HFFc6 (cell line): ENCODE data around the gene ACP1. TPM values are rescaled to one million over a fixed set of nuclear protein-coding genes. Genes with fewer than 3 reads are reported as not detected.

Experiments used
- DNase-seq: peaks from one replicate; pipeline ENCODE4 v3.0.0-alpha.2; 2018
- H3K27ac Mint-ChIP-seq: 2 replicates; pipeline ENCODE4 v1.8.0; 2020; ENCODE audit warnings: mild to moderate bottlenecking, mixed read lengths
- H3K27me3 Mint-ChIP-seq: 2 replicates; pipeline ENCODE4 v1.8.0; 2021; ENCODE audit warnings: mild to moderate bottlenecking, moderate library complexity, mixed read lengths; ENCODE audit not compliant: insufficient read depth
- H3K36me3 Mint-ChIP-seq: 2 replicates; pipeline ENCODE4 v1.8.0; 2021; ENCODE audit warnings: low read depth, mixed read lengths
- H3K4me1 Mint-ChIP-seq: 2 replicates; pipeline ENCODE4 v1.8.0; 2020; ENCODE audit warnings: low read depth, mixed read lengths
- H3K4me3 Mint-ChIP-seq: 2 replicates; pipeline ENCODE4 v1.8.0; 2020; ENCODE audit warnings: mild to moderate bottlenecking, moderate library complexity, mixed read lengths
- H3K9me3 Mint-ChIP-seq: 2 replicates; pipeline ENCODE4 v1.8.0; 2020; ENCODE audit warnings: mild to moderate bottlenecking, mixed read lengths
- total RNA-seq, 6 experiments: library from RNA; stranded (reverse); fragmentation: NEBNext Ultra II Directional; extraction: Animal tissue kit (Norgen Biotek cat#: 25700); gene quantifications; 2 replicates in 1 of 6; 3 replicates in 5 of 6; pipeline ENCODE4 v1.2.3, GENCODE V29; 2021
- TF ChIP-seq, protein P1 (sequence below): fragments of 200-600 bp; sonication (generic); IDR thresholded peaks from 2 replicates; pipeline ENCODE4 v1.5.0; 2021; ENCODE audit warnings: antibody characterized with exemption, mild to moderate bottlenecking

The ACP1 gene
- total RNA-seq, 6 experiments from 2014 or later, result 83.4 to 95.3 (median 89.2) TPM

DNA sequence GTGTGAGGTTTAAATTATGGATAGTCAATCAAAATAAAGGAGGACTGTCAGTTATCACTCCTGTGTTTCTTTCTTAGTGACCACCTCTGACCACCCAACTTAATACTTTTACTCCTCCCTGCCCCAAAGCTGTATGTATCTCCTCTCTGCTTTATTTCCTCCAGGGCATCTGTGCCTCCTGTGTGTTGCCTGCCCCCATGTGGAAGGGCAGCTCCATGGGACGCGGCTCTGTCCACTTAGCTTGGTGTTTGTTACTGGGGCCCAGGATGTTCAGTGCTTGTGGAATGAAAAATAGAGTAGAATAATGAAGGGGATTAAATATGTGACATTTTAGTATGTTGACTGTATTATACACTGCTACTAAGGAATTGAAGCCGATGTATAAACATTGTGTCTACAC lies 9.8 kb downstream of the ACP1 start:
- no peak overlapping the region for H3K4me3 Mint-ChIP-seq
- no peak for DNase-seq
- no peak overlapping the region for H3K27ac Mint-ChIP-seq
- TF ChIP-seq, protein P1, sequence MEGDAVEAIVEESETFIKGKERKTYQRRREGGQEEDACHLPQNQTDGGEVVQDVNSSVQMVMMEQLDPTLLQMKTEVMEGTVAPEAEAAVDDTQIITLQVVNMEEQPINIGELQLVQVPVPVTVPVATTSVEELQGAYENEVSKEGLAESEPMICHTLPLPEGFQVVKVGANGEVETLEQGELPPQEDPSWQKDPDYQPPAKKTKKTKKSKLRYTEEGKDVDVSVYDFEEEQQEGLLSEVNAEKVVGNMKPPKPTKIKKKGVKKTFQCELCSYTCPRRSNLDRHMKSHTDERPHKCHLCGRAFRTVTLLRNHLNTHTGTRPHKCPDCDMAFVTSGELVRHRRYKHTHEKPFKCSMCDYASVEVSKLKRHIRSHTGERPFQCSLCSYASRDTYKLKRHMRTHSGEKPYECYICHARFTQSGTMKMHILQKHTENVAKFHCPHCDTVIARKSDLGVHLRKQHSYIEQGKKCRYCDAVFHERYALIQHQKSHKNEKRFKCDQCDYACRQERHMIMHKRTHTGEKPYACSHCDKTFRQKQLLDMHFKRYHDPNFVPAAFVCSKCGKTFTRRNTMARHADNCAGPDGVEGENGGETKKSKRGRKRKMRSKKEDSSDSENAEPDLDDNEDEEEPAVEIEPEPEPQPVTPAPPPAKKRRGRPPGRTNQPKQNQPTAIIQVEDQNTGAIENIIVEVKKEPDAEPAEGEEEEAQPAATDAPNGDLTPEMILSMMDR, result no peak
- H3K4me1 Mint-ChIP-seq, result peaks cover 16% of the 10 kb centered on the region
- no peaks in the 10 kb centered on the region for H3K9me3 Mint-ChIP-seq
- no peaks in the 10 kb centered on the region; the same call in 1 of the 2 replicates for H3K27me3 Mint-ChIP-seq
- peaks cover 25% of the 10 kb centered on the region for H3K36me3 Mint-ChIP-seq

DNA sequence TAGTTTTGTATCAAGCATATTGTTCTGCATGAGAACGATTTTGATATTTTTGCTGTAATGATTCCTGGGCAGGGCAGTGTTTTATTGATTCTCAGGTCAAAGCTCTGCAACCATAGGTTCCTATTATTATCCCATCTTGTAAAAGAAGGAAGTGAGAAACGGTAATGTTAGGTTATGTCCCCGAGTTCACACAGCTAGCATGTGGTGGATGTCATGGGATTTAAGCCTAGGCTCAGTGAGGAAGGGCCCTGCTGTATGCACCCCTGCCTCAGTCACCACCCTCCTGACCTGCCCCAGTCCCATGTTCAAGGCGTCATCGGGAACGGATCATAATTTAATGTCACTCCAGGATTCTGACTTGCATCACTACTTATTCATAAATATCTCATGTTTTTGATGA lies 10.7 kb downstream of the ACP1 start:
- Mint-ChIP-seq H3K9me3 (no peaks in the 10 kb centered on the region), H3K4me1 (peaks cover 7% of the 10 kb centered on the region; the same call in 1 of the 2 replicates), H3K36me3 (peaks cover 25% of the 10 kb centered on the region), H3K27me3 (no peaks in the 10 kb centered on the region; the same call in 1 of the 2 replicates), H3K4me3 (no peak overlapping the region), H3K27ac (no peak overlapping the region)
- DNase-seq, result no peak
- TF ChIP-seq, protein P1, result no peak

DNA sequence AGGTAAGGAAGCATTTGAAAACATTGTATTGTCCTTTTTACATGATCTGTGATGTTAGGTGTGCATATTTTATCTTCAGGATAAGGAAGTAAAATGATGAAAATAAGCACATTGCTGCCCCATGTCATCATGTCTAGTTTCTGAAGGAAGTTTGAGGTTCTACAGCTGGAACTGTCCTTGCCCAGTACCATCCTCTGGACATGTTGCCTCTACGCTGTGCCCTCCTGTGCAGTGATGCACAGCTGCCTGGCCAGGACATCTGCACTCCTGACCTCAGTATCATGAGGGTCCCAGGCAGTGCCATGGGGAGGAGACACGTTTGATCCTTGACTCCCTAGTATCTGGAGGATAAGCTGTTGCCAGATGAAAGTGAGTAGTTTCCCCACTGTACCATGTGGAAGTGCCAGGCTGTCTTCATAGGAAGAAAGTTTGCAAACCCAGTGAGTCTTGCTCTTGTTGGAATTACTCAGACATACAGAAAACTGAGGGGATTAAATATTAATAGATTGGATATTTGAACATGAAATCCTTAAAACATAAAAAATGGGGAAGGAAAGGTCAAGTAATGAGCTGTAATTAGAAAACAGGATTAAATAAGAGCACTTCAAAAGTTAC lies 13.7 kb downstream of the ACP1 start:
- H3K27me3 Mint-ChIP-seq, result no peaks in the 10 kb centered on the region; the same call in 1 of the 2 replicates
- no peak for DNase-seq
- peaks cover 4% of the 10 kb centered on the region for H3K4me1 Mint-ChIP-seq
- no peak overlapping the region for H3K27ac Mint-ChIP-seq
- H3K4me3 Mint-ChIP-seq, result no peak overlapping the region
- peaks cover 18% of the 10 kb centered on the region for H3K36me3 Mint-ChIP-seq
- TF ChIP-seq, protein P1, result no peak
- H3K9me3 Mint-ChIP-seq, result no peaks in the 10 kb centered on the region

DNA sequence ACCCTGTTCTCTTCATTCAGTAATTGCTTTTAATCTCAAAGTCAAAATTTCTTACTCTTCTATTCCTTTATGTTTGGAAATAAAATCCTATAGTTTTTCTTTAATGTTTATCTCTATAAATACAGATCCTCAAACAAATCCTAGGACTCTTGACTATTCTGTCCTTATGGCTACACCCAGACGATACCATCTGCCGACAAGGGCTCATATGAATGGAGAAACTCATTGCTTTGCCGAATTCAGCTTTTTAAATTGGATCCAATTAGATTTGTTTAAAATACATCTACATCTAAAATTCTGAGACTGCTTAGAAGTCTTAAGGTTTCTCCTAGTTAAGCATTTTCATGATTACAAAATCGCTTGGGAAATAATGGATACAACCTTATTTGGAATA lies 14.2 kb downstream of the ACP1 start:
- Mint-ChIP-seq H3K27ac (no peak overlapping the region), H3K9me3 (no peaks in the 10 kb centered on the region), H3K4me1 (peaks cover 9% of the 10 kb centered on the region), H3K36me3 (peaks cover 21% of the 10 kb centered on the region), H3K27me3 (no peaks in the 10 kb centered on the region; the same call in 1 of the 2 replicates), H3K4me3 (no peak overlapping the region)
- no peak for DNase-seq
- TF ChIP-seq, protein P1, result no peak

DNA sequence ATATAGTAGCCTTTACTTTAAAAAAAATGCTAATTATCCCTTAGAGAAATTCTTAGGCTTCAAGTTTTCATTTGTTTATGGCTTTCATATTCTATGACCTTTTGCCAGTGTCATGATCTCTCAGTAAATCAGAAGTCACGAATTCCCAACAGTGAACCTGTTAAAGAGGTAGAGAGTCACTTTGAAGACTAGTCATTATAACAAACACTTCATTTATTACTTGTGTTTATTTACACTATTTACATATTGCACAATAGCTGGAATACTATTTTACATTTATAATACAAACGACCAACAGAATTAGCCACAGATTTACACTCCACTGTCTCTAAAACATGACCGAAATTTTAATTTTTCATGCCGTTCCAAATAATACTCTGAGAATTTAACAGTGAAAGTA lies 14.6 kb downstream of the ACP1 start:
- Mint-ChIP-seq H3K36me3 (peaks cover 21% of the 10 kb centered on the region), H3K9me3 (no peaks in the 10 kb centered on the region), H3K27me3 (no peaks in the 10 kb centered on the region; the same call in 1 of the 2 replicates), H3K4me3 (no peak overlapping the region), H3K4me1 (peaks cover 14% of the 10 kb centered on the region), H3K27ac (no peak overlapping the region)
- TF ChIP-seq, protein P1, result no peak
- DNase-seq, result no peak
